ENCODE measurements around the gene STMND1.

- TF ChIP-seq CTCF (conservative IDR thresholded peaks at IDR 0.05 in 1 of 2, IDR thresholded peaks at IDR 0.05 in 1 of 2; ENCODE audit: extremely low read depth in 1 of 2, insufficient read depth in 1 of 2, low read depth in 1 of 2, low read length in 2 of 2) (no peak), EZH2 (IDR thresholded peaks at IDR 0.05; ENCODE audit: borderline replicate concordance, low read length) (no peak)
Measured at GRCh38 chr6:17178754-17179529, 77.1 kb downstream of the STMND1 start.
